Spleen (tissue), 11 donors: ENCODE data around the gene HAGH. TPM values are rescaled to one million over a fixed set of nuclear protein-coding genes. Genes with fewer than 3 reads are reported as not detected.

Experiments
- DNase-seq: peaks from one replicate; pipeline ENCODE4 v3.0.0-alpha.2; 2020
- H3K27ac ChIP-seq, 8 donors: fragments of 200-600 bp; sonication (generic) in 7 of 8; 1 replicate in 4 of 8; 2 replicates in 4 of 8; pipeline versions ENCODE4 v1.5.0 to v1.8.0; 2016 to 2021; ENCODE audit warnings: inconsistent platforms in 4 of 8, mild to moderate bottlenecking in 4 of 8, moderate library complexity in 1 of 8
- H3K27me3 ChIP-seq, 7 donors: fragments of 200-600 bp; sonication (generic) in 6 of 7; replicated peaks in 1 of 7; 1 replicate in 4 of 7; 2 replicates in 3 of 7; pipeline versions ENCODE4 v1.5.0 to v1.8.0; 2016 to 2021; ENCODE audit warnings: inconsistent platforms in 3 of 7, mild to moderate bottlenecking in 1 of 7
- H3K36me3 ChIP-seq, 6 donors: fragments of 200-600 bp; sonication (generic) in 5 of 6; 1 replicate in 4 of 6; 2 replicates in 2 of 6; pipeline versions ENCODE4 v1.5.0 to v1.8.0; 2016 to 2021; ENCODE audit warnings: inconsistent platforms in 2 of 6
- H3K4me1 ChIP-seq, 6 donors: fragments of 200-600 bp; sonication (generic) in 5 of 6; 1 replicate in 3 of 6; 2 replicates in 3 of 6; pipeline versions ENCODE4 v1.5.0 to v1.8.0; 2016 to 2021; ENCODE audit warnings: inconsistent platforms in 3 of 6
- H3K4me3 ChIP-seq, 8 donors: fragments of 200-600 bp; sonication (generic) in 7 of 8; 1 replicate in 4 of 8; 2 replicates in 4 of 8; pipeline versions ENCODE4 v1.5.0 to v1.8.0; 2016 to 2021; ENCODE audit warnings: inconsistent platforms in 4 of 8, mild to moderate bottlenecking in 4 of 8, moderate library complexity in 2 of 8
- H3K9me3 ChIP-seq, 8 donors: fragments of 200-600 bp; sonication (generic) in 7 of 8; 1 replicate in 4 of 8; 2 replicates in 4 of 8; pipeline versions ENCODE4 v1.5.0 to v1.8.0; 2016 to 2021; ENCODE audit warnings: inconsistent platforms in 4 of 8
- CTCF ChIP-seq, 11 experiments: fragments of 200-600 bp in 7 of 11; fragments of 450-650 bp in 4 of 11; sonication (generic) in 4 of 11; IDR thresholded peaks in 8 of 11; conservative IDR thresholded peaks in 3 of 11; 1 replicate in 7 of 11; 2 replicates in 4 of 11; pipeline versions ENCODE4 v1.4.0 to v1.8.0; 2016 to 2021; ENCODE audit warnings: antibody characterized with exemption in 11 of 11, inconsistent platforms in 4 of 11, mild to moderate bottlenecking in 1 of 11
- POLR2A ChIP-seq, 3 donors: fragments of 450-650 bp; IDR thresholded peaks; one replicate each; pipeline ENCODE4 v1.5.1; 2017; ENCODE audit warnings: antibody characterized with exemption in 3 of 3, mild to moderate bottlenecking in 1 of 3
- POLR2AphosphoS5 ChIP-seq, 3 donors: sonication (generic); formaldehyde crosslinking; IDR thresholded peaks; one replicate each; pipeline ENCODE4 v1.5.1; 2017; ENCODE audit warnings: antibody characterized with exemption in 3 of 3
- WGBS, 5 donors: extraction: QIAGEN DNeasy Blood & Tissue Kit in 3 of 5; methylation state at CpG; one replicate each; pipeline versions ENCODE4 v1.1.5 to v1.1.7; 2013 to 2018; 5-methylcytosine and 5-hydroxymethylcytosine counted together
- intact Hi-C: fragments of 100-400 bp; cut with DNase I; formaldehyde crosslinking; loops from one replicate; pipeline ENCODE4 v1.15.0; 2023; ENCODE audit warnings: low total_unique reads
- polyA plus RNA-seq, 3 donors: library from polyadenylated mRNA; stranded (reverse); fragments of 200-250 nt; gene quantifications; one replicate each; pipeline ENCODE4 v1.2.1, GENCODE V29; 2013
- total RNA-seq, 7 donors: library from RNA; depleted of rRNA in 3 of 7; stranded (reverse); fragments of >200 nt in 3 of 7; fragmentation: NEBNext Ultra II Directional in 4 of 7; extraction: Animal tissue kit (Norgen Biotek cat#: 25700) in 4 of 7; gene quantifications; one replicate each; pipeline versions ENCODE4 v1.1.0 to v1.2.1, GENCODE V29; 2016 to 2021
- donor health status: healthy with polysubstance abuse.
- donor health status: DM: no; HTN: no; CAD: no; lungs with moderate emphysema.
- donor health status: DM: no; HTN: no; CAD: no.
- donor health status: Bipolar disorder and iron deficiency.
- donor health status: healthy.
- donor health status: DM: no; HTN: no; CAD: no.
- donor health status: DM: yes; HTN: yes; CAD: no.

Gene HAGH
- total and polyA plus RNA-seq, 10 donors = 33.6 to 76.6 (median 49.0) TPM

- Histone ChIP-seq H3K4me3 (no peak overlapping the region), H3K4me1 (peaks cover 0 to 20% (median 5%) of the 10 kb centered on the region in 6 donors), H3K36me3 (peaks cover 0 to 91% (median 74%) of the 10 kb centered on the region in 6 donors), H3K9me3 (no peaks in the 10 kb centered on the region), H3K27me3 (no peaks in the 10 kb centered on the region), H3K27ac (no peak overlapping the region)
- no peak for TF ChIP-seq POLR2A (IDR thresholded peaks at IDR 0.05)
- no peak for TF ChIP-seq POLR2AphosphoS5 (IDR thresholded peaks at IDR 0.05)
- TF ChIP-seq CTCF (IDR thresholded peaks at IDR 0.05 in 8 of 11, conservative IDR thresholded peaks at IDR 0.05 in 3 of 11) = no peak
- peak; percentile 64 for DNase-seq
- WGBS, 5 donors = 94 to 97% (median 95%) methylated on average over 17 to 35 of the region's 35 CpGs
- intact Hi-C loops = no loop called here
These were observed 7.6 kb downstream of the HAGH start for GRCh38 chr16:1818873-1819525.

- 92 to 96% (median 95%) methylated on average over 16 to 27 of the region's 27 CpGs for WGBS, 5 donors
- intact Hi-C loops = no loop called here
- no peaks in the 10 kb centered on the region for H3K27me3 ChIP-seq
- no peak overlapping the region for H3K27ac ChIP-seq
- peaks cover 0 to 98% (median 78%) of the 10 kb centered on the region in 6 donors for H3K36me3 ChIP-seq
- no peaks in the 10 kb centered on the region for H3K9me3 ChIP-seq
- H3K4me3 ChIP-seq = no peak overlapping the region
- no peak for TF ChIP-seq POLR2A (IDR thresholded peaks at IDR 0.05)
- no peak for TF ChIP-seq POLR2AphosphoS5 (IDR thresholded peaks at IDR 0.05)
- TF ChIP-seq CTCF (IDR thresholded peaks at IDR 0.05 in 8 of 11, conservative IDR thresholded peaks at IDR 0.05 in 3 of 11) = no peak
- H3K4me1 ChIP-seq = peaks cover 0 to 13% (median under 1%) of the 10 kb centered on the region in 6 donors
- peak; percentile 49 for DNase-seq
These were observed 8.3 kb downstream of the HAGH start for GRCh38 chr16:1818204-1818872.

GRCh38 chr16:1817716-1818115 lies 8.9 kb downstream of the HAGH start:
- intact Hi-C loops = no loop called here
- Histone ChIP-seq H3K36me3 (peaks cover 0 to 100% (median 77%) of the 10 kb centered on the region in 6 donors), H3K27me3 (no peaks in the 10 kb centered on the region), H3K4me1 (peaks cover 0 to 12% (median 0%) of the 10 kb centered on the region in 6 donors), H3K27ac (no peak overlapping the region), H3K4me3 (no peak overlapping the region), H3K9me3 (no peaks in the 10 kb centered on the region)
- peak; percentile 61 for DNase-seq
- peak in 1 of 3 donors; percentile 26 for TF ChIP-seq POLR2AphosphoS5 (IDR thresholded peaks at IDR 0.05)
- no peak for TF ChIP-seq CTCF (IDR thresholded peaks at IDR 0.05 in 8 of 11, conservative IDR thresholded peaks at IDR 0.05 in 3 of 11)
- TF ChIP-seq POLR2A (IDR thresholded peaks at IDR 0.05) = no peak
- WGBS, 5 donors = 93 to 98% (median 96%) methylated on average over 12 to 17 of the region's 17 CpGs

GRCh38 chr16:1817276-1817589 lies 9.4 kb downstream of the HAGH start:
- Histone ChIP-seq H3K9me3 (no peaks in the 10 kb centered on the region), H3K4me3 (no peak overlapping the region), H3K27ac (no peak overlapping the region), H3K4me1 (peaks cover 0 to 11% (median 0%) of the 10 kb centered on the region in 6 donors), H3K36me3 (peaks cover 0 to 98% (median 72%) of the 10 kb centered on the region in 6 donors), H3K27me3 (no peaks in the 10 kb centered on the region)
- 93 to 94% (median 94%) methylated on average over 7 to 9 of the region's 9 CpGs for WGBS, 5 donors
- intact Hi-C loops = no loop called here
- TF ChIP-seq CTCF (IDR thresholded peaks at IDR 0.05 in 8 of 11, conservative IDR thresholded peaks at IDR 0.05 in 3 of 11) (no peak), POLR2AphosphoS5 (IDR thresholded peaks at IDR 0.05) (no peak), POLR2A (IDR thresholded peaks at IDR 0.05) (no peak)
- DNase-seq = peak; percentile 64
